Transverse colon (tissue), 4 donors: ENCODE results near the gene LAMA3. TPM values are rescaled to one million over a fixed set of nuclear protein-coding genes. Genes with fewer than 3 reads are reported as not detected.

Source experiments
- DNase-seq: peaks from one replicate; pipeline ENCODE4 v3.0.0-alpha.2; 2019
- H3K27ac ChIP-seq, 4 donors: fragments of 200-600 bp; sonication (generic); 2 replicates each; pipeline ENCODE4 v1.5.1; 2016 to 2018; ENCODE audit warnings: inconsistent platforms in 4 of 4
- H3K27me3 ChIP-seq: fragments of 200-600 bp; sonication (generic); 2 replicates; pipeline ENCODE4 v1.5.1; 2017; ENCODE audit warnings: inconsistent platforms
- H3K36me3 ChIP-seq, 4 donors: fragments of 200-600 bp; sonication (generic); 2 replicates each; pipeline ENCODE4 v1.5.1; 2017 to 2019; ENCODE audit warnings: inconsistent platforms in 4 of 4
- H3K4me1 ChIP-seq, 4 donors: fragments of 200-600 bp; sonication (generic); 2 replicates each; pipeline ENCODE4 v1.5.1; 2017 to 2020; ENCODE audit warnings: inconsistent platforms in 4 of 4
- H3K4me3 ChIP-seq, 4 donors: fragments of 200-600 bp; sonication (generic); 1 replicate in 1 of 4; 2 replicates in 3 of 4; pipeline versions ENCODE4 v1.5.1 to v1.6.1; 2017 to 2019; ENCODE audit warnings: inconsistent platforms in 4 of 4
- H3K9me3 ChIP-seq, 2 donors: fragments of 200-600 bp; sonication (generic); 2 replicates each; pipeline ENCODE4 v1.5.1; 2017 to 2019; ENCODE audit warnings: inconsistent platforms in 2 of 2
- CTCF ChIP-seq, 5 experiments: fragments of 200-600 bp in 3 of 5; fragments of 450-650 bp in 2 of 5; sonication (generic) in 3 of 5; IDR thresholded peaks; 1 replicate in 2 of 5; 2 replicates in 3 of 5; pipeline ENCODE4 v1.5.1; 2016 to 2017; ENCODE audit warnings: antibody characterized with exemption in 5 of 5, inconsistent platforms in 3 of 5, mild to moderate bottlenecking in 2 of 5, moderate library complexity in 1 of 5
- EP300 ChIP-seq: sonication (generic); formaldehyde crosslinking; IDR thresholded peaks from one replicate; pipeline ENCODE4 v1.6.1; 2017; ENCODE audit warnings: antibody characterized with exemption, low read depth
- POLR2A ChIP-seq: fragments of 450-650 bp; IDR thresholded peaks from one replicate; pipeline ENCODE4 v1.6.1; 2016; ENCODE audit warnings: antibody characterized with exemption, mild to moderate bottlenecking, moderate library complexity
- POLR2AphosphoS5 ChIP-seq, 3 donors: sonication (generic); formaldehyde crosslinking; IDR thresholded peaks; one replicate each; pipeline ENCODE4 v1.6.1; 2016; ENCODE audit warnings: antibody characterized with exemption in 3 of 3
- WGBS, 2 donors: methylation state at CpG; one replicate each; pipeline ENCODE4 v1.1.5; 2018; ENCODE audit warnings: low coverage in 1 of 2; 5-methylcytosine and 5-hydroxymethylcytosine counted together
- in situ Hi-C, 4 donors: fragments of 200-750 bp; cut with MboI; loops; one replicate each; pipeline versions ENCODE4 v1.15.0 to v1.15.1; 2017; ENCODE audit warnings: low sequenced_read_pairs in 3 of 4, low pct_ligation_motif_present in 1 of 4, low pct_unique_long_range_greater_than_20kb in 1 of 4
- intact Hi-C: fragments of 100-400 bp; cut with DNase I; formaldehyde crosslinking; loops from one replicate; pipeline ENCODE4 v1.15.1; 2023; ENCODE audit warnings: low total_unique reads
- total RNA-seq, 4 donors: library from RNA; depleted of rRNA; stranded (reverse); fragments of >200 nt; gene quantifications; one replicate each; pipeline ENCODE4 v1.1.0, GENCODE V29; 2016

The LAMA3 gene
- total RNA-seq, 4 donors from 2014 or later: 17.5 to 71.8 (median 47.4) TPM

GRCh38 chr18:23761941-23762340, 72.7 kb downstream of the LAMA3 start:
- intact Hi-C loops: no loop called here

GRCh38 chr18:23763343-23763742, 74.1 kb downstream of the LAMA3 start:
- no peak for TF ChIP-seq POLR2A
- TF ChIP-seq EP300: no peak
- no peak for TF ChIP-seq CTCF (IDR thresholded peaks at IDR 0.05)
- TF ChIP-seq POLR2AphosphoS5 (IDR thresholded peaks at IDR 0.05): no peak
- in situ Hi-C loops (no loop called here), intact Hi-C loops (no loop called here)
- H3K27me3 ChIP-seq: no peaks in the 10 kb centered on the region
- 90 to 95% methylated on average over 2 to 4 of the region's 4 CpGs for WGBS, 2 donors
- H3K36me3 ChIP-seq: no peaks in the 10 kb centered on the region
- no peaks in the 10 kb centered on the region for H3K4me1 ChIP-seq
- no peak overlapping the region for H3K27ac ChIP-seq
- peaks cover 0 to 7% of the 10 kb centered on the region in 2 donors for H3K9me3 ChIP-seq
- no peak for DNase-seq
- H3K4me3 ChIP-seq: no peak overlapping the region

More at GRCh38 chr18:23761941-23762340, 72.7 kb downstream of the LAMA3 start:
- no peak for DNase-seq
- no peak for TF ChIP-seq POLR2AphosphoS5 (IDR thresholded peaks at IDR 0.05)
- TF ChIP-seq CTCF (IDR thresholded peaks at IDR 0.05): no peak
- TF ChIP-seq EP300: no peak
- no peak for TF ChIP-seq POLR2A
- 85 to 90% methylated on average over 4 to 5 of the region's 5 CpGs for WGBS, 2 donors
- Histone ChIP-seq H3K27me3 (no peaks in the 10 kb centered on the region), H3K36me3 (no peaks in the 10 kb centered on the region), H3K9me3 (no peaks in the 10 kb centered on the region), H3K4me1 (no peaks in the 10 kb centered on the region), H3K27ac (no peak overlapping the region), H3K4me3 (no peak overlapping the region)
- in situ Hi-C loops: no loop called here

- DNase-seq: no peak
- in situ Hi-C loops: no loop called here
Observed at GRCh38 chr18:23765931-23766330, 76.7 kb downstream of the LAMA3 start.

GRCh38 chr18:23772327-23773024, 83.2 kb downstream of the LAMA3 start:
- no peaks in the 10 kb centered on the region for H3K36me3 ChIP-seq
- TF ChIP-seq EP300 (no peak), POLR2AphosphoS5 (IDR thresholded peaks at IDR 0.05) (no peak), POLR2A (no peak), CTCF (IDR thresholded peaks at IDR 0.05) (no peak)
- peaks cover 0 to 8% of the 10 kb centered on the region in 2 donors for H3K9me3 ChIP-seq
- H3K4me3 ChIP-seq: no peak overlapping the region
- H3K4me1 ChIP-seq: no peaks in the 10 kb centered on the region
- intact Hi-C loops: no loop called here
- 77 to 80% methylated on average over 4 of the region's 4 CpGs for WGBS, 2 donors
- H3K27ac ChIP-seq: no peak overlapping the region
- no peaks in the 10 kb centered on the region for H3K27me3 ChIP-seq
- in situ Hi-C loops: no loop called here
- DNase-seq: no peak

More at GRCh38 chr18:23765931-23766330, 76.7 kb downstream of the LAMA3 start:
- H3K9me3 ChIP-seq: peaks cover 0 to 8% of the 10 kb centered on the region in 2 donors
- H3K4me1 ChIP-seq: no peaks in the 10 kb centered on the region
- H3K36me3 ChIP-seq: no peaks in the 10 kb centered on the region
- WGBS, 2 donors: 89 to 93% methylated on average over 1 of the region's 1 CpG
- no peaks in the 10 kb centered on the region for H3K27me3 ChIP-seq
- intact Hi-C loops: no loop called here
- H3K27ac ChIP-seq: no peak overlapping the region
- no peak overlapping the region for H3K4me3 ChIP-seq
- no peak for TF ChIP-seq EP300

- Histone ChIP-seq H3K4me1 (no peaks in the 10 kb centered on the region), H3K9me3 (no peaks in the 10 kb centered on the region), H3K27me3 (no peaks in the 10 kb centered on the region), H3K4me3 (no peak overlapping the region), H3K36me3 (no peaks in the 10 kb centered on the region), H3K27ac (no peak overlapping the region)
- WGBS, 2 donors: 60 to 67% methylated on average over 1 to 3 of the region's 3 CpGs
- DNase-seq: no peak
- intact Hi-C loops: no loop called here
- TF ChIP-seq POLR2A: no peak
- no peak for TF ChIP-seq POLR2AphosphoS5 (IDR thresholded peaks at IDR 0.05)
- no peak for TF ChIP-seq CTCF (IDR thresholded peaks at IDR 0.05)
- TF ChIP-seq EP300: no peak
- in situ Hi-C loops: loop anchor here in 1 of 4 donors (25.0 kb wide), 1 partner anchor 89 kb away; the partner anchor contains the start of gene LAMA3
Observed at GRCh38 chr18:23776306-23776705, 87.1 kb downstream of the LAMA3 start.
